ENCODE measurements around the gene DIPK1B.

DNA sequence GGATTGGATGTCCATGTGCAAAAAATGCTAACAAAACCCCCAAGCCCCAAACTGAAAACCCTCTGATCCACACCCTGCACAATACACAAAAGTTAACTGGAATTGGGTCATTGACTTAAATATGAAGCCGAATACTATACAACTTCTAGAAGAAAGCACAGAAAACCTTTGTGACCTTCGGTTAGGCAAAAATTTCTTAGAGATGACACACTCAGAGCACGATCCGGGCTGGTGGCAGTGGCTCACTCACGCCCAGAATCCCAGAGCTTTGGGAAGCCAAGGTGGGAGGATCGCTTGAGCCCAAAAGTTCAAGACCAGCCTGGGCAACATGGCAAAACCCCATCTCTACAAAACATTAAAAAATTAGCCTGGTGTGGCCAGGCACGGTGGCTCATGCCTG, 1.8 kb upstream of the DIPK1B start:
- TF ChIP-seq, protein P1, sequence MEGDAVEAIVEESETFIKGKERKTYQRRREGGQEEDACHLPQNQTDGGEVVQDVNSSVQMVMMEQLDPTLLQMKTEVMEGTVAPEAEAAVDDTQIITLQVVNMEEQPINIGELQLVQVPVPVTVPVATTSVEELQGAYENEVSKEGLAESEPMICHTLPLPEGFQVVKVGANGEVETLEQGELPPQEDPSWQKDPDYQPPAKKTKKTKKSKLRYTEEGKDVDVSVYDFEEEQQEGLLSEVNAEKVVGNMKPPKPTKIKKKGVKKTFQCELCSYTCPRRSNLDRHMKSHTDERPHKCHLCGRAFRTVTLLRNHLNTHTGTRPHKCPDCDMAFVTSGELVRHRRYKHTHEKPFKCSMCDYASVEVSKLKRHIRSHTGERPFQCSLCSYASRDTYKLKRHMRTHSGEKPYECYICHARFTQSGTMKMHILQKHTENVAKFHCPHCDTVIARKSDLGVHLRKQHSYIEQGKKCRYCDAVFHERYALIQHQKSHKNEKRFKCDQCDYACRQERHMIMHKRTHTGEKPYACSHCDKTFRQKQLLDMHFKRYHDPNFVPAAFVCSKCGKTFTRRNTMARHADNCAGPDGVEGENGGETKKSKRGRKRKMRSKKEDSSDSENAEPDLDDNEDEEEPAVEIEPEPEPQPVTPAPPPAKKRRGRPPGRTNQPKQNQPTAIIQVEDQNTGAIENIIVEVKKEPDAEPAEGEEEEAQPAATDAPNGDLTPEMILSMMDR (IDR thresholded peaks at IDR 0.05): no peak
- TF ChIP-seq POLR2AphosphoS5 (IDR thresholded peaks at IDR 0.05): no peak
- TF ChIP-seq POLR2A (IDR thresholded peaks at IDR 0.05): no peak
